Pancreas (tissue), 10 donors: ENCODE data around the gene LAMA5. TPM values are rescaled to one million over a fixed set of nuclear protein-coding genes. Genes with fewer than 3 reads are reported as not detected.

ENCODE experiments used
- ATAC-seq, 4 donors: fragments of 200-7000 bp; cut with Tn5 transposase; one replicate each; pipeline versions ENCODE4 v1.8.0 to v1.9.1; 2020; ENCODE audit warnings: mild to moderate bottlenecking in 4 of 4, moderate library complexity in 4 of 4
- DNase-seq, 6 donors: peaks; one replicate each; pipeline ENCODE4 v3.0.0-alpha.2; 2020
- FAIRE-seq: peaks from 2 replicates; lab custom pipeline; 2012; peaks lifted over from hg19 to GRCh38; lab: Jason Lieb, UNC
- H3K27ac ChIP-seq, 4 donors: fragments of 200-600 bp; sonication (generic); 1 replicate in 3 of 4; 2 replicates in 1 of 4; pipeline versions ENCODE4 v1.5.0 to v1.8.0; 2020
- H3K27me3 ChIP-seq, 4 donors: fragments of 200-600 bp; one replicate each; pipeline ENCODE4 v1.8.0; 2021
- H3K36me3 ChIP-seq, 3 donors: fragments of 200-600 bp; sonication (generic) in 1 of 3; one replicate each; pipeline versions ENCODE4 v1.5.0 to v1.8.0; 2020 to 2021
- H3K4me1 ChIP-seq, 3 donors: fragments of 200-600 bp; one replicate each; pipeline ENCODE4 v1.8.0; 2021
- H3K4me3 ChIP-seq, 4 donors: fragments of 200-600 bp; sonication (generic) in 2 of 4; one replicate each; pipeline versions ENCODE4 v1.5.0 to v1.8.0; 2020 to 2021
- H3K9me3 ChIP-seq, 4 donors: fragments of 200-600 bp; one replicate each; pipeline ENCODE4 v1.8.0; 2021
- WGBS, 2 donors: extraction: QIAGEN DNeasy Blood & Tissue Kit; methylation state at CpG; one replicate each; pipeline ENCODE4 v1.1.7; 2013; 5-methylcytosine and 5-hydroxymethylcytosine counted together
- intact Hi-C, 3 donors: fragments of 100-400 bp; cut with DNase I; formaldehyde crosslinking; loops; one replicate each; pipeline versions ENCODE4 v1.11.1 to v1.14.2; 2022
- polyA plus RNA-seq, 2 donors: library from polyadenylated mRNA; stranded (reverse); fragments of 200-250 nt; gene quantifications; one replicate each; pipeline ENCODE4 v1.2.3, GENCODE V29; 2013
- total RNA-seq, 6 donors: library from RNA; stranded (reverse); fragmentation: NEBNext Ultra II Directional in 4 of 6; extraction: Animal tissue kit (Norgen Biotek cat#: 25700) in 4 of 6; gene quantifications; one replicate each; pipeline versions ENCODE4 v1.2.1 to v1.2.4, GENCODE V29; 2021 to 2023
- TF ChIP-seq, protein P1 (sequence below), 4 donors: fragments of 200-600 bp; sonication (generic) in 3 of 4; IDR thresholded peaks; one replicate each; pipeline versions ENCODE4 v1.5.0 to v1.8.0; 2021; ENCODE audit warnings: antibody characterized with exemption in 4 of 4
- donor health status: healthy with polysubstance abuse.
- donor health status: DM: no; HTN: no; CAD: no; lungs with moderate emphysema.
- donor health status: DM: no; HTN: no; CAD: no.
- donor health status: control.
- donor health status: control.
- donor health status: Bipolar disorder and iron deficiency.
- donor health status: DM: yes; HTN: yes; CAD: no.
- donor health status: DM: no; HTN: no; CAD: no.
- donor health status: DM: no; HTN: no; CAD: no.
- donor health status: DM: yes; HTN: yes; CAD: no.

Gene LAMA5
- total and polyA plus RNA-seq, 8 donors, result 43.6 to 344 (median 62.2) TPM

DNA sequence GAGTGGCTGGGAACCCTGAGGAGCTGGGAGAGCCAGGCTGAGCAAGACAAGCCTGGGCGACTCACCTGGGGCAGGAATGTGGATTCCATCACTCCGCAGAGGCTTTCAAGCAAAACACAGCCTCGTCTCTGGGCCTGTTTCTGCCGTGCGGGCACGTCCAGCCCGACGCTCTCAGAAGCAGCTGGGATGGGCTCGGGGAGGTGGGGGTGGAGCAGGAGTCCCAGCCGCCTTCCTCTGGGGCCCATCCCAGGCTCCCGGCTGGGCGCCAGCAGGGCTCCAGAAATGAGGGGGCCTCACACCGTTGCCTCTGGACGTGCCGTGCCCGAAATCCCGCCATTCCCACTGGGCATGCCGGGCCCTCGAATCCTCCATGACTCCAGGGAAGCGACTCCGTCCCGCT, 11.1 kb upstream of the LAMA5 start:
- intact Hi-C loops, result loop anchor here in 1 of 3 donors (5.0 kb wide), 1 partner anchor 71 kb away; no protein-coding TSS in a partner anchor
- H3K9me3 ChIP-seq, result no peaks in the 10 kb centered on the region
- 77 to 78% methylated on average over 22 of the region's 22 CpGs for WGBS, 2 donors

DNA sequence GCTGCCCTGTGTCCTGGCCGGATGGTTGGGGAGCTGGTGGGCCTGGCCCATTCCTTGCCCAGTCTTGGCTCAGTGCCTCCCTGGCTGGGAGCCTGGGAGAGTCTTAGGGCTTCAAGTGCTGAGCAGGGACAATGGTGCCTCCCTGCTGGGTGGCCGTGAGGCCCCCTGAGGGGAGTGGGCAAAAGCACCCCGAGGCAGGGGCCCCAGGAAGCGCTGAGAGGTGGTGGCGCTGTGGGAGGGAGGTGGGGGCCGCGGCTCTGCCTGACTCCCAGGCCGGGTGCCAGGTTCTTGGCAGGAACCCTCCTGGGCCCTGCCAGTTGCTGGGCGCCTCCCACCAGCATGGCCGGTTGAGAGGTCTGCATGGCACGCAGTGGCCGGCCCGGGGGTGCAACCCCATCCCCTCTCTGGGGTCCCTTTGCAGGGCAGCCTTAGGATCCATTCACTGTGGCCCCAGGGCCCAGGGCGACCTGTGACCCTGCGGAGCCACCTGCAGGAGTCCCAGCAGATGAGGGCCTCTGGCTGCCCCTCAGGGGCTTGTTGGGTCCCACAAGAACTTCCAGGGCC, 10.6 kb upstream of the LAMA5 start:
- peak in 1 of 6 donors; percentile 68 for DNase-seq
- TF ChIP-seq, protein P1, sequence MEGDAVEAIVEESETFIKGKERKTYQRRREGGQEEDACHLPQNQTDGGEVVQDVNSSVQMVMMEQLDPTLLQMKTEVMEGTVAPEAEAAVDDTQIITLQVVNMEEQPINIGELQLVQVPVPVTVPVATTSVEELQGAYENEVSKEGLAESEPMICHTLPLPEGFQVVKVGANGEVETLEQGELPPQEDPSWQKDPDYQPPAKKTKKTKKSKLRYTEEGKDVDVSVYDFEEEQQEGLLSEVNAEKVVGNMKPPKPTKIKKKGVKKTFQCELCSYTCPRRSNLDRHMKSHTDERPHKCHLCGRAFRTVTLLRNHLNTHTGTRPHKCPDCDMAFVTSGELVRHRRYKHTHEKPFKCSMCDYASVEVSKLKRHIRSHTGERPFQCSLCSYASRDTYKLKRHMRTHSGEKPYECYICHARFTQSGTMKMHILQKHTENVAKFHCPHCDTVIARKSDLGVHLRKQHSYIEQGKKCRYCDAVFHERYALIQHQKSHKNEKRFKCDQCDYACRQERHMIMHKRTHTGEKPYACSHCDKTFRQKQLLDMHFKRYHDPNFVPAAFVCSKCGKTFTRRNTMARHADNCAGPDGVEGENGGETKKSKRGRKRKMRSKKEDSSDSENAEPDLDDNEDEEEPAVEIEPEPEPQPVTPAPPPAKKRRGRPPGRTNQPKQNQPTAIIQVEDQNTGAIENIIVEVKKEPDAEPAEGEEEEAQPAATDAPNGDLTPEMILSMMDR (IDR thresholded peaks at IDR 0.05), result no peak
- peak in 3 of 4 donors; percentile 22 to 40 (median 35) for ATAC-seq
- intact Hi-C loops, result loop anchor here in 1 of 3 donors (5.0 kb wide), 1 partner anchor 70 kb away; no protein-coding TSS in a partner anchor
- WGBS, 2 donors, result 25 to 31% methylated on average over 15 of the region's 15 CpGs
- FAIRE-seq, result no peak
- Histone ChIP-seq H3K4me3 (no peak overlapping the region), H3K27me3 (no peaks in the 10 kb centered on the region), H3K4me1 (peaks cover 0 to 10% (median 5%) of the 10 kb centered on the region in 3 donors), H3K36me3 (no peaks in the 10 kb centered on the region), H3K27ac (peak overlapping the region in 2 of 4 donors; percentile 13 to 23), H3K9me3 (no peaks in the 10 kb centered on the region)

More for the DNA sequence above, 11.1 kb upstream of the LAMA5 start:
- ATAC-seq (no peak), FAIRE-seq (no peak), DNase-seq (no peak)
- TF ChIP-seq, protein P1 (IDR thresholded peaks at IDR 0.05), result no peak
- no peaks in the 10 kb centered on the region for H3K27me3 ChIP-seq
- no peak overlapping the region for H3K4me3 ChIP-seq
- peaks cover 0 to 10% (median 5%) of the 10 kb centered on the region in 3 donors for H3K4me1 ChIP-seq
- H3K36me3 ChIP-seq, result no peaks in the 10 kb centered on the region
- H3K27ac ChIP-seq, result peak overlapping the region in 1 of 4 donors; percentile 13

DNA sequence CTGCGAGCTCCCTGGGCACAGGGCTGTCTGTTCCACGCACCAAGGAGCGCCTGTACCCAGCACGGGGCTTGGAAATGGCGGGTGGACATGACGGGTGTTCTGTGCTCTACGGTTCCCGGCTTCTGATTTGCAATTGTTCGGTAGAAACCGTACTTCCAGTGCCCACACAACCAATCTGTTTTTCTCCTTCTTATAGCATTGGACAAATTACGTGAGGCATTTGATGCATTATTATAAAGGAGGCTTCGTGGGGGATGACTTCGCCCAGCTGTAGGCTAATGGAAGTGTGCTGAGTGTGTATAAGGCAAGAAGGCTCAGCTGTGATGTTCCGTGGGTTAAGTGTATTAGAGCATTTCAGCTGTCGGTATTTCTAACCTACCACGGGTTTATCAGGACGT, 10.0 kb upstream of the LAMA5 start:
- Histone ChIP-seq H3K4me3 (no peak overlapping the region), H3K9me3 (no peaks in the 10 kb centered on the region), H3K36me3 (no peaks in the 10 kb centered on the region), H3K4me1 (peaks cover 0 to 10% (median 5%) of the 10 kb centered on the region in 3 donors), H3K27ac (peak overlapping the region; percentile 13 to 50 (median 28)), H3K27me3 (no peaks in the 10 kb centered on the region)
- TF ChIP-seq, protein P1 (IDR thresholded peaks at IDR 0.05), result no peak
- ATAC-seq (no peak), FAIRE-seq (no peak), DNase-seq (no peak)
- 71 to 72% methylated on average over 17 of the region's 17 CpGs for WGBS, 2 donors
- intact Hi-C loops, result loop anchor here in 1 of 3 donors (5.0 kb wide), 1 partner anchor 70 kb away; no protein-coding TSS in a partner anchor

DNA sequence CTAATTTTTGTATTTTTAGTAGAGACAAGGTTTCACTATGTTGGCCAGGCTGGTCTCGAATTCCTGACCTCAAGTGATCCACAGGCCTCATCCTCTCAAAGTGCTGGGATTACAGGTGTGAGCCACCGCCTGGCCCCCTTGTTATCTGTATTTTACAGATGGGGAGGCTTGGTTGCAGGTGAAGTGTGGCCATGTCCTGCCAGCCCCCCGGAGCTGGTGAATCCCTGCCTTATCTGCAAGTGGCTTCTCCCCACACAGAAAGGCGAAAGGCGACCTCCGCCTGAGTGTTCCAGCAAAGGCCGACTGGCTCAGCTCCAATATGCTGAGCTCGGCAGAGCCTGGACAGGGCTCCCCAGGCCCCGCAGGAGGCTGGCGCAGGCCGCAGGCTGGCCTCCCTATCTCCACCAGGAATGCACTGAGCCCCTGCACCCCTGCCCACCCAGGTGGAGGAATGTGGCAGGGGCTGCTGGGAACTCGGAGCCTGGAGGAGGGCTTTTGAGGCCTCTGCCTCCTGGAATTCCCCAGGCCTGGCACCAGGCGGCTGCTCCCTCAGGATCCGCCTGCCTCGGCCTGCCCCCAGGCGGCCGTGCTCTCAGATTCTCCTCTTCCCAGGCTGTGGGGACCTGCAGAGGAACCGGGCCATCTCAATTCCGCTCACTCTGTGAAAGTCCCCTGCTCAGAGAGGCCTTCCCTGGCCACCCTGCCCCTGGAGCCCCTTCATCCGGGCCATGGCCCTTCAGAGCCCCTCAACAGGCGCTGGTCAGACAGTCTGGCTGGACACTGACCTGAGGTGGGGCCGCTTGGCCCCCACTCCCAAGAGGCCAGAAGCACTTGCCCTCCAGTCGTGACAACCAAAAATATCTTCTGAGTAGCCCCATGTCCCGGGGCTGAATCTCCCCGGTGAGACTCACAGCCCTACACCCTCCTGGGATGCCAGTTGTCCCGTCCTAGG, 9.3 kb upstream of the LAMA5 start:
- intact Hi-C loops, result loop anchor here in 1 of 3 donors (5.0 kb wide), 1 partner anchor 69 kb away; no protein-coding TSS in a partner anchor
- Histone ChIP-seq H3K4me3 (no peak overlapping the region), H3K9me3 (no peaks in the 10 kb centered on the region), H3K27me3 (no peaks in the 10 kb centered on the region), H3K4me1 (peaks cover 0 to 10% (median 5%) of the 10 kb centered on the region in 3 donors), H3K36me3 (no peaks in the 10 kb centered on the region), H3K27ac (peak overlapping the region; percentile 32 to 63 (median 48))
- WGBS, 2 donors, result 46 to 51% methylated on average over 26 of the region's 26 CpGs
- FAIRE-seq, result no peak
- TF ChIP-seq, protein P1 (IDR thresholded peaks at IDR 0.05), result no peak
- peak; percentile 64 to 77 (median 72) for ATAC-seq
- peak in 3 of 6 donors; percentile 63 to 77 (median 64) for DNase-seq
